Hepatocyte (in vitro differentiated cells): ENCODE measurements around the gene OLA1.

Experiments
- CTCF ChIP-seq: fragments of 200-600 bp; sonication (generic); IDR thresholded peaks from 2 replicates; pipeline ENCODE4 v1.5.1; 2016; ENCODE audit warnings: antibody characterized with exemption, mild to moderate bottlenecking; ENCODE audit not compliant: poor library complexity
- EZH2 ChIP-seq: fragments of 200-600 bp; sonication (generic); IDR thresholded peaks from 2 replicates; pipeline ENCODE4 v1.6.1; 2016; ENCODE audit warnings: antibody characterized with exemption, mild to moderate bottlenecking, borderline replicate concordance

- TF ChIP-seq CTCF = no peak
- TF ChIP-seq EZH2 = no peak
Observed at GRCh38 chr2:174218773-174219172, 29.6 kb downstream of the OLA1 start.
